Measurements from ENCODE around the gene KRT26.
A peak's percentile ranks its signal among the peaks of the same experiment; 100 is the strongest.

GRCh38 chr17:40779181-40779909 lies 7.3 kb upstream of the KRT26 start:
- TF ChIP-seq, protein P1, sequence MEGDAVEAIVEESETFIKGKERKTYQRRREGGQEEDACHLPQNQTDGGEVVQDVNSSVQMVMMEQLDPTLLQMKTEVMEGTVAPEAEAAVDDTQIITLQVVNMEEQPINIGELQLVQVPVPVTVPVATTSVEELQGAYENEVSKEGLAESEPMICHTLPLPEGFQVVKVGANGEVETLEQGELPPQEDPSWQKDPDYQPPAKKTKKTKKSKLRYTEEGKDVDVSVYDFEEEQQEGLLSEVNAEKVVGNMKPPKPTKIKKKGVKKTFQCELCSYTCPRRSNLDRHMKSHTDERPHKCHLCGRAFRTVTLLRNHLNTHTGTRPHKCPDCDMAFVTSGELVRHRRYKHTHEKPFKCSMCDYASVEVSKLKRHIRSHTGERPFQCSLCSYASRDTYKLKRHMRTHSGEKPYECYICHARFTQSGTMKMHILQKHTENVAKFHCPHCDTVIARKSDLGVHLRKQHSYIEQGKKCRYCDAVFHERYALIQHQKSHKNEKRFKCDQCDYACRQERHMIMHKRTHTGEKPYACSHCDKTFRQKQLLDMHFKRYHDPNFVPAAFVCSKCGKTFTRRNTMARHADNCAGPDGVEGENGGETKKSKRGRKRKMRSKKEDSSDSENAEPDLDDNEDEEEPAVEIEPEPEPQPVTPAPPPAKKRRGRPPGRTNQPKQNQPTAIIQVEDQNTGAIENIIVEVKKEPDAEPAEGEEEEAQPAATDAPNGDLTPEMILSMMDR (conservative IDR thresholded peaks at IDR 0.05; ENCODE audit: low read depth in 2 of 2), result 0 out of 4 replicates have a peak, but pooled peaks of 1 of the 2 experiments have one; percentile 10
- TF ChIP-seq STAT1 (IDR thresholded peaks at IDR 0.05; ENCODE audit: unreplicated experiment), result no peak
- no peak for TF ChIP-seq JUNB (IDR thresholded peaks at IDR 0.05; ENCODE audit: unreplicated experiment)
- no peak for TF ChIP-seq EZH2 (IDR thresholded peaks at IDR 0.05; ENCODE audit: low read depth, unreplicated experiment)

Data from GM23338 (cell line).